SK-N-SH (cell line): ENCODE results near the gene COX4I2. TPM values are rescaled to one million over a fixed set of nuclear protein-coding genes. Genes with fewer than 3 reads are reported as not detected.

ENCODE experiments used
- CTCF ChIA-PET: fragments of 300-600, 350-600 bp; formaldehyde crosslinking; extraction: SDS; loops from one replicate; lab custom pipeline; 2021; lab: Yijun Ruan, JAX
- POLR2A ChIA-PET: fragments of 350-600 bp; sonication (Branson Sonifier 250); formaldehyde crosslinking; extraction: SDS; loops from one replicate; lab custom pipeline; 2020; ENCODE audit warnings: antibody characterized with exemption, inconsistent platforms; lab: Yijun Ruan, JAX
- DNase-seq: peaks from one replicate; pipeline ENCODE4 v3.0.0; 2012
- H2AFZ ChIP-seq: fragments of 200-600 bp; sonication (generic); 2 replicates; pipeline ENCODE4 v1.8.1; 2016; ENCODE audit warnings: antibody characterized with exemption, mild to moderate bottlenecking, low read depth
- H3F3A ChIP-seq: fragments of 200-600 bp; sonication (generic); replicated peaks from 2 replicates; pipeline ENCODE3; 2016; ENCODE audit warnings: antibody characterized with exemption, mild to moderate bottlenecking; ENCODE audit not compliant: insufficient read depth
- H3K27ac ChIP-seq, 2 experiments: fragments of 200-500 bp in 1 of 2; fragments of 200-600 bp in 1 of 2; sonication (Bioruptor generic) in 1 of 2; sonication (generic), shearing (Covaris generic) in 1 of 2; 2 replicates each; pipeline versions ENCODE4 v1.5.1 to v1.6.1; 2014 to 2016; ENCODE audit warnings: low read depth in 2 of 2, inconsistent platforms in 1 of 2, low read length in 1 of 2, mild to moderate bottlenecking in 1 of 2, mixed read lengths in 1 of 2
- H3K27me3 ChIP-seq: fragments of 200-600 bp; sonication (generic), shearing (Covaris generic); 2 replicates; pipeline ENCODE4 v1.6.1; 2016; ENCODE audit warnings: mixed run types; ENCODE audit not compliant: insufficient read depth
- H3K36me3 ChIP-seq, 2 experiments: fragments of 200-500 bp in 1 of 2; fragments of 200-600 bp in 1 of 2; sonication (Bioruptor generic) in 1 of 2; sonication (generic) in 1 of 2; replicated peaks in 1 of 2; 2 replicates each; pipeline versions ENCODE3 to v1.5.1; 2014 to 2016; ENCODE audit warnings: low read length in 1 of 2, mild to moderate bottlenecking in 1 of 2; ENCODE audit not compliant: insufficient read depth in 2 of 2, control insufficient read depth in 1 of 2
- H3K4me1 ChIP-seq, 2 experiments: fragments of 200-500 bp in 1 of 2; fragments of 200-600 bp in 1 of 2; sonication (Bioruptor generic) in 1 of 2; sonication (generic), shearing (Covaris generic) in 1 of 2; 2 replicates each; pipeline versions ENCODE4 v1.5.1 to v1.6.1; 2014 to 2016; ENCODE audit warnings: low read depth in 1 of 2, low read length in 1 of 2, mixed run types in 1 of 2; ENCODE audit not compliant: insufficient read depth in 2 of 2, control insufficient read depth in 1 of 2
- H3K4me2 ChIP-seq: fragments of 200-600 bp; sonication (generic), shearing (Covaris generic); 2 replicates; pipeline ENCODE4 v1.6.1; 2017; ENCODE audit warnings: mixed run types
- H3K4me3 ChIP-seq, 2 experiments: fragments of 200-500 bp in 1 of 2; fragments of 200-600 bp in 1 of 2; sonication (Bioruptor generic) in 1 of 2; sonication (generic), shearing (Covaris generic) in 1 of 2; 2 replicates each; pipeline versions ENCODE4 v1.5.1 to v1.8.1; 2014 to 2016; ENCODE audit warnings: low read depth in 2 of 2, inconsistent platforms in 1 of 2, low read length in 1 of 2, mild to moderate bottlenecking in 1 of 2, mixed read lengths in 1 of 2, moderate library complexity in 1 of 2
- H3K79me2 ChIP-seq: fragments of 200-600 bp; sonication (generic); 2 replicates; pipeline ENCODE4 v1.8.1; 2017; ENCODE audit warnings: mild to moderate bottlenecking; ENCODE audit not compliant: insufficient read depth
- H3K9ac ChIP-seq: fragments of 200-600 bp; sonication (generic); 2 replicates; pipeline ENCODE4 v1.6.1; 2017; ENCODE audit warnings: mixed run types
- H3K9me2 ChIP-seq: fragments of 200-600 bp; sonication (generic); 2 replicates; pipeline ENCODE4 v1.6.1; 2017; ENCODE audit warnings: mixed run types
- H3K9me3 ChIP-seq: fragments of 200-600 bp; sonication (generic); 2 replicates; pipeline ENCODE4 v1.6.1; 2017; ENCODE audit warnings: mixed run types, mild to moderate bottlenecking, moderate library complexity
- H4K20me1 ChIP-seq: fragments of 200-600 bp; sonication (generic); 2 replicates; pipeline ENCODE4 v1.6.1; 2017; ENCODE audit warnings: mild to moderate bottlenecking, mixed run types; ENCODE audit not compliant: insufficient read depth
- CTCF ChIP-seq: fragments of 200-600 bp; sonication (generic); IDR thresholded peaks from 2 replicates; pipeline ENCODE4 v1.6.1; 2017; ENCODE audit warnings: antibody characterized with exemption, mild to moderate bottlenecking, moderate library complexity
- EP300 ChIP-seq, 2 experiments: IDR thresholded peaks; 2 replicates each; pipeline versions ENCODE4 v1.4.0 to v1.6.1; 2012; ENCODE audit warnings: borderline replicate concordance in 1 of 2, low read depth in 1 of 2, low read length in 1 of 2
- EZH2phosphoT487 ChIP-seq: fragments of 200-600 bp; sonication (generic); IDR thresholded peaks from 2 replicates; pipeline ENCODE4 v1.6.1; 2017; ENCODE audit warnings: low read depth, mixed run types, mild to moderate bottlenecking, antibody characterized with exemption, moderate library complexity, borderline replicate concordance
- FOXJ3 ChIP-seq: sonication (generic); formaldehyde crosslinking; IDR thresholded peaks from 2 replicates; pipeline ENCODE4 v1.5.1; 2020; ENCODE audit warnings: mild to moderate bottlenecking, missing genetic modification reagents
- IRF3 ChIP-seq: fragments of 150-350 bp; IDR thresholded peaks from 2 replicates; pipeline ENCODE4 v1.6.1; 2016; ENCODE audit warnings: mild to moderate bottlenecking, low read depth, low read length
- JUND ChIP-seq: IDR thresholded peaks from 2 replicates; pipeline ENCODE4 v1.4.0; 2012
- MAX ChIP-seq: IDR thresholded peaks from 2 replicates; pipeline ENCODE4 v1.4.0; 2012; ENCODE audit warnings: low read depth
- MXI1 ChIP-seq: IDR thresholded peaks from 2 replicates; pipeline ENCODE4 v1.6.1; 2012; ENCODE audit warnings: mild to moderate bottlenecking, low read depth, low read length, improper control_type of control experiment
- NFIC ChIP-seq: IDR thresholded peaks from 2 replicates; pipeline ENCODE4 v1.4.0; 2012; ENCODE audit warnings: borderline replicate concordance
- NRF1 ChIP-seq: IDR thresholded peaks from 2 replicates; pipeline ENCODE4 v1.6.1; 2012; ENCODE audit warnings: low read depth, mild to moderate bottlenecking, low read length
- RFX5 ChIP-seq: IDR thresholded peaks from 2 replicates; pipeline ENCODE4 v1.6.1; 2012; ENCODE audit warnings: mild to moderate bottlenecking, improper control_type of control experiment, low read length
- RXRA ChIP-seq: IDR thresholded peaks from 2 replicates; pipeline ENCODE4 v1.4.0; 2012; ENCODE audit warnings: low read depth, mild to moderate bottlenecking, borderline replicate concordance
- TCF12 ChIP-seq: IDR thresholded peaks from 2 replicates; pipeline ENCODE4 v1.4.0; 2012
- TEAD4 ChIP-seq: IDR thresholded peaks from 2 replicates; pipeline ENCODE4 v1.4.0; 2012; ENCODE audit warnings: mild to moderate bottlenecking, borderline replicate concordance; ENCODE audit not compliant: insufficient read depth
- USF1 ChIP-seq: IDR thresholded peaks from 2 replicates; pipeline ENCODE4 v1.4.0; 2012; ENCODE audit warnings: low read depth, borderline replicate concordance
- USF2 ChIP-seq: fragments of 150-350 bp; IDR thresholded peaks from 2 replicates; pipeline ENCODE4 v1.6.1; 2017; ENCODE audit warnings: antibody characterized with exemption, low read length, low read depth, borderline replicate concordance
- YY1 ChIP-seq: IDR thresholded peaks from 2 replicates; pipeline ENCODE4 v1.4.0; 2012; ENCODE audit warnings: low read depth, mild to moderate bottlenecking
- WGBS: methylation state at CpG from one replicate; pipeline ENCODE4 v1.1.6; 2017; ENCODE audit warnings: low lambda C conversion rate; 5-methylcytosine and 5-hydroxymethylcytosine counted together
- polyA plus RNA-seq, 3 experiments: library from polyadenylated mRNA; depleted of rRNA; stranded (reverse); fragments of >200 nt; gene quantifications; 2 replicates each; pipeline ENCODE4 v1.2.3, GENCODE V29; 2012

Gene COX4I2
- polyA plus RNA-seq, 1 of the 3 experiments (the other 2 are of a cell fraction): 0.21 TPM

- Histone ChIP-seq H3K27ac (peak overlapping the region in 1 of 2 experiments; percentile 100; a peak in 3 of 4 replicates), H3K9ac (peak overlapping the region; percentile 100; the same call in 1 of the 2 replicates), H3K4me1 (peaks cover 12 to 22% of the 10 kb centered on the region in 2 experiments), H3K9me3 (no peaks in the 10 kb centered on the region), H3K27me3 (no peaks in the 10 kb centered on the region), H3K4me3 (no peak overlapping the region), H3K36me3 (peaks cover 0 to 18% of the 10 kb centered on the region in 2 experiments), H2AFZ (no peak overlapping the region), H3K4me2 (peak overlapping the region; percentile 12; the same call in 1 of the 2 replicates), H3K9me2 (no peaks in the 10 kb centered on the region), H3K79me2 (peaks cover 42% of the 10 kb centered on the region), H3F3A (peaks cover 53% of the 10 kb centered on the region), H4K20me1 (peaks cover 20% of the 10 kb centered on the region)
- WGBS: 60% methylated on average over 17 of the region's 17 CpGs
- ChIA-PET POLR2A (interaction anchor here (0.6 to 4.4 kb wide), 2 partner anchors 32 to 367 kb away, joined by 4 to 110 read pairs; no protein-coding TSS in a partner anchor), CTCF (interaction anchor here (0.9 to 33.9 kb wide), 4 partner anchors 10 to 120 kb away, joined by 3 to 1802 read pairs (median 24); partner anchors contain the start of gene BCL2L1)
- TF ChIP-seq NFIC (no peak), TEAD4 (no peak), TCF12 (peak; percentile 70), JUND (0 out of 2 replicates have a peak, but pooled peaks have one; percentile 31), EP300 (IDR thresholded peaks at IDR 0.05; ENCODE audit: borderline replicate concordance in 1 of 2, low read depth in 1 of 2, low read length in 1 of 2) (peak in 1 of 2 experiments; percentile 70; a peak in 2 of 4 replicates), RFX5 (no peak), MAX (peak; percentile 35; the same call in 1 of the 2 replicates), RXRA (peak; percentile 10; the same call in 1 of the 2 replicates), USF1 (no peak), MXI1 (no peak)
- no peak for DNase-seq
Observed at GRCh38 chr20:31602779-31603441, 34.8 kb upstream of the COX4I2 start.

- Histone ChIP-seq H3K27ac (peak overlapping the region; percentile 97 to 100), H3K9me2 (no peaks in the 10 kb centered on the region), H3K9ac (peak overlapping the region; percentile 100), H3K79me2 (peaks cover 42% of the 10 kb centered on the region), H2AFZ (no peak overlapping the region), H3F3A (peaks cover 58% of the 10 kb centered on the region), H4K20me1 (peaks cover 20% of the 10 kb centered on the region), H3K36me3 (peaks cover 0 to 18% of the 10 kb centered on the region in 2 experiments), H3K27me3 (no peaks in the 10 kb centered on the region), H3K4me2 (peak overlapping the region; percentile 91), H3K4me1 (peaks cover 21 to 31% of the 10 kb centered on the region in 2 experiments), H3K9me3 (no peaks in the 10 kb centered on the region), H3K4me3 (peak overlapping the region; percentile 80 to 96)
- peak; percentile 90 for DNase-seq
- ChIA-PET CTCF (interaction anchor here (1.1 to 33.9 kb wide), 5 partner anchors 8 to 120 kb away, joined by 3 to 1802 read pairs (median 10); no protein-coding TSS in a partner anchor), POLR2A (interaction anchor here (0.6 to 5.8 kb wide), 15 partner anchors 8 to 851 kb away, joined by 3 to 110 read pairs (median 4); no protein-coding TSS in a partner anchor)
- WGBS: 19% methylated on average over 24 of the region's 43 CpGs
- TF ChIP-seq IRF3 (no peak), EP300 (IDR thresholded peaks at IDR 0.05; ENCODE audit: borderline replicate concordance in 1 of 2, low read depth in 1 of 2, low read length in 1 of 2) (peak; percentile 75 to 97), NRF1 (no peak), USF1 (no peak), CTCF (no peak), FOXJ3 (CRISPR knock-in tag) (no peak), MXI1 (peak; percentile 86), YY1 (no peak), USF2 (no peak), EZH2phosphoT487 (no peak)
Observed at GRCh38 chr20:31603822-31604566, 33.7 kb upstream of the COX4I2 start.
